Gastroesophageal sphincter (tissue), 4 donors: ENCODE data around the gene NHS. TPM values are rescaled to one million over a fixed set of nuclear protein-coding genes. Genes with fewer than 3 reads are reported as not detected.

ENCODE experiments used
- ATAC-seq: fragments of 150-250 bp; one replicate; pipeline ENCODE4 v1.9.1; 2016; ENCODE audit warnings: mild to moderate bottlenecking, moderate library complexity
- H3K27ac ChIP-seq, 4 donors: fragments of 200-600 bp; sonication (generic) in 3 of 4; 1 replicate in 3 of 4; 2 replicates in 1 of 4; pipeline ENCODE4 v1.5.1; 2016 to 2019
- H3K27me3 ChIP-seq: fragments of 200-600 bp; sonication (generic); one replicate; pipeline ENCODE4 v1.5.1; 2019
- H3K36me3 ChIP-seq, 2 donors: fragments of 200-600 bp; sonication (generic); one replicate each; pipeline ENCODE4 v1.5.1; 2019; ENCODE audit warnings: control low read depth in 1 of 2
- H3K4me1 ChIP-seq, 3 donors: fragments of 200-600 bp; sonication (generic); 1 replicate in 2 of 3; 2 replicates in 1 of 3; pipeline ENCODE4 v1.5.1; 2016 to 2019; ENCODE audit warnings: control low read depth in 2 of 3
- H3K4me3 ChIP-seq, 2 donors: fragments of 200-600 bp; sonication (generic); one replicate each; pipeline ENCODE4 v1.5.1; 2019; ENCODE audit warnings: mild to moderate bottlenecking in 1 of 2, moderate library complexity in 1 of 2
- H3K9me3 ChIP-seq, 3 donors: fragments of 200-600 bp; sonication (generic); one replicate each; pipeline ENCODE4 v1.5.1; 2017 to 2019; ENCODE audit warnings: control low read depth in 2 of 3
- EP300 ChIP-seq: sonication (generic); formaldehyde crosslinking; IDR thresholded peaks from one replicate; pipeline ENCODE4 v1.6.1; 2017; ENCODE audit warnings: antibody characterized with exemption, mild to moderate bottlenecking
- POLR2A ChIP-seq, 2 donors: fragments of 450-650 bp; IDR thresholded peaks; one replicate each; pipeline ENCODE4 v1.6.1; 2017; ENCODE audit warnings: antibody characterized with exemption in 2 of 2, mild to moderate bottlenecking in 2 of 2, moderate library complexity in 1 of 2
- POLR2AphosphoS5 ChIP-seq: sonication (generic); formaldehyde crosslinking; IDR thresholded peaks from one replicate; pipeline ENCODE4 v1.6.1; 2017; ENCODE audit warnings: antibody characterized with exemption
- WGBS, 2 donors: methylation state at CpG; one replicate each; pipeline ENCODE4 v1.1.5; 2018; ENCODE audit warnings: low coverage in 1 of 2; 5-methylcytosine and 5-hydroxymethylcytosine counted together
- total RNA-seq, 4 donors: library from RNA; depleted of rRNA; stranded (reverse); fragments of >200 nt; gene quantifications; one replicate each; pipeline ENCODE4 v1.1.0, GENCODE V29; 2016
- TF ChIP-seq, protein P1 (sequence below), 4 experiments: fragments of 200-600 bp in 2 of 4; fragments of 450-650 bp in 2 of 4; sonication (generic) in 1 of 4; IDR thresholded peaks; one replicate each; pipeline ENCODE4 v1.5.1; 2017 to 2019; ENCODE audit warnings: antibody characterized with exemption in 4 of 4, mild to moderate bottlenecking in 2 of 4, moderate library complexity in 2 of 4

Gene NHS
- total RNA-seq, 4 donors from 2014 or later, result 4.7 to 12.3 (median 6.6) TPM

DNA sequence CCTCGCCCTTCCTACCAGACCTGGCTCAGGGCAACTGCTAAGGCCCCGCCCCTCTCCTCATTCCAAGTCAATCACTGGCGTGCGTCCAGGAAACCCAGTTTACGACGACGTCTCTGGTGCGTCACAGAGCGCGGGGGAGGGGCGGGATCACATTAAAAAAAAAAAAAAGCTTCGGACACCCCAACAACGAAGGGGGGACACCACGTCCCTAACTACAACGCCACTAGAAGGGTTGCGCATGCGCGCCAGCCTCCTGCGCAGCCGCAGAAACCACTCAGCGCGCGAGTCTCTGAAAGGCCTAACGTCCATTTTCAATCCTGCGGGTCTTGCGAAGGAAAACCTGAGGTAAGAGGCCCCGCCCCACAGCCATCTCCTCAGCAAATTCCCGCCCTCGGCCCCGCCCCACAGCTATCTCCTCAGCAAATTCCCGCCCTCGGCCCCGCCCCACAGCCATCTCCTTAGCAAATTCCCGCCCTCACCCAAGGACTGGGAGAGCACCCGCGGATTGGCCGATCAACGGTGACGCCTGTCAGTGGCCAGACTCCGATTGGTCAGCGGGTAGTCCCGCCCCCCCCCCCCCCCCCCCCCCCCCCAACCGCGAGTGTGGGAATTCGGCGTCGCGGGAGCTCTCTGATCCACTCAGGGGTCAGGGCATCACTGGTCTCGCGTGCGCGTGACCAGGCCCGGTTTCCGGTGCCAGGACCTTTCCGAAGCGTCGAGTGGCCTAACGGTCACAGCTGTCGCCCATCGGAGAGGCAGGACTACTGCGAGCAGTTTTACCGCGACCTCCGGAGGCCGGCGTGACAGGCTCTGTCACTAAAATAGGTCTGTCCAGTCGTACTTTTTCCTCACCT, 362.1 kb downstream of the NHS start, which contains the start of gene SCML1:
SCML1 (plus strand) TSS at position 638 of the 854 bp plus-strand sequence. CDS start 6,694 bp downstream, outside the sequence.
- H3K4me3 ChIP-seq, result peak within 1 kb of the TSS; percentile 61
- H3K27me3 ChIP-seq, result no peaks in the 10 kb centered on the region
- H3K4me1 ChIP-seq, result peaks cover 0 to 22% (median 0%) of the 10 kb centered on the region in 3 donors
- WGBS, 2 donors, result 30% methylated on average over 16 of the region's 67 CpGs; no CpG with 5 or more reads in 1 of the 2 donors
- peaks cover 0 to 4% of the 10 kb centered on the region in 2 donors for H3K36me3 ChIP-seq
- ATAC-seq, result peak; percentile 95
- H3K9me3 ChIP-seq, result no peaks in the 10 kb centered on the region
- TF ChIP-seq POLR2A (IDR thresholded peaks at IDR 0.05) (peak; percentile 45 to 60), EP300 (no peak), POLR2AphosphoS5 (peak; percentile 85)
- TF ChIP-seq, protein P1, sequence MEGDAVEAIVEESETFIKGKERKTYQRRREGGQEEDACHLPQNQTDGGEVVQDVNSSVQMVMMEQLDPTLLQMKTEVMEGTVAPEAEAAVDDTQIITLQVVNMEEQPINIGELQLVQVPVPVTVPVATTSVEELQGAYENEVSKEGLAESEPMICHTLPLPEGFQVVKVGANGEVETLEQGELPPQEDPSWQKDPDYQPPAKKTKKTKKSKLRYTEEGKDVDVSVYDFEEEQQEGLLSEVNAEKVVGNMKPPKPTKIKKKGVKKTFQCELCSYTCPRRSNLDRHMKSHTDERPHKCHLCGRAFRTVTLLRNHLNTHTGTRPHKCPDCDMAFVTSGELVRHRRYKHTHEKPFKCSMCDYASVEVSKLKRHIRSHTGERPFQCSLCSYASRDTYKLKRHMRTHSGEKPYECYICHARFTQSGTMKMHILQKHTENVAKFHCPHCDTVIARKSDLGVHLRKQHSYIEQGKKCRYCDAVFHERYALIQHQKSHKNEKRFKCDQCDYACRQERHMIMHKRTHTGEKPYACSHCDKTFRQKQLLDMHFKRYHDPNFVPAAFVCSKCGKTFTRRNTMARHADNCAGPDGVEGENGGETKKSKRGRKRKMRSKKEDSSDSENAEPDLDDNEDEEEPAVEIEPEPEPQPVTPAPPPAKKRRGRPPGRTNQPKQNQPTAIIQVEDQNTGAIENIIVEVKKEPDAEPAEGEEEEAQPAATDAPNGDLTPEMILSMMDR (IDR thresholded peaks at IDR 0.05), result no peak
- H3K27ac ChIP-seq, result peak within 1 kb of the TSS; percentile 88 to 95 (median 93)

DNA sequence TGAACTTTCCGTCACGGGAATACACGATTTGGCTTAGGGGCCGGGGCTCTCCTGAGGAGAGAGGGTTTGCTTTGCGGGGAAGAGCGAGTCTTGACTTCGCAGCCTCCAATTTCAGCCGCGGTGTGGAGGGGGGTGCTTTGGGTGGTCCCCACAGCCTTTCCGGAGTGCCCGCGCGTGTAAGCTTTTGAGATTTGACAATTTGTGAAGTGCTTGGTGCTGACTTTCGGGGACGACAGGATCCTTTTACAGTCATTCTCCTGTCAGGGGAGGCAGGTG, 362.6 kb downstream of the NHS start:
- no peaks in the 10 kb centered on the region for H3K27me3 ChIP-seq
- H3K36me3 ChIP-seq, result no peaks in the 10 kb centered on the region
- H3K4me1 ChIP-seq, result peaks cover 0 to 22% (median 0%) of the 10 kb centered on the region in 3 donors
- WGBS, 2 donors, result 60% methylated on average over 5 of the region's 15 CpGs; no CpG with 5 or more reads in 1 of the 2 donors
- TF ChIP-seq POLR2AphosphoS5, result no peak
- TF ChIP-seq, protein P1 (IDR thresholded peaks at IDR 0.05), result no peak
- no peak for TF ChIP-seq EP300
- no peak for TF ChIP-seq POLR2A (IDR thresholded peaks at IDR 0.05)
- H3K9me3 ChIP-seq, result no peaks in the 10 kb centered on the region
- no peak for ATAC-seq
- H3K27ac ChIP-seq, result peak overlapping the region; percentile 88 to 95 (median 93)
- H3K4me3 ChIP-seq, result peak overlapping the region; percentile 61

DNA sequence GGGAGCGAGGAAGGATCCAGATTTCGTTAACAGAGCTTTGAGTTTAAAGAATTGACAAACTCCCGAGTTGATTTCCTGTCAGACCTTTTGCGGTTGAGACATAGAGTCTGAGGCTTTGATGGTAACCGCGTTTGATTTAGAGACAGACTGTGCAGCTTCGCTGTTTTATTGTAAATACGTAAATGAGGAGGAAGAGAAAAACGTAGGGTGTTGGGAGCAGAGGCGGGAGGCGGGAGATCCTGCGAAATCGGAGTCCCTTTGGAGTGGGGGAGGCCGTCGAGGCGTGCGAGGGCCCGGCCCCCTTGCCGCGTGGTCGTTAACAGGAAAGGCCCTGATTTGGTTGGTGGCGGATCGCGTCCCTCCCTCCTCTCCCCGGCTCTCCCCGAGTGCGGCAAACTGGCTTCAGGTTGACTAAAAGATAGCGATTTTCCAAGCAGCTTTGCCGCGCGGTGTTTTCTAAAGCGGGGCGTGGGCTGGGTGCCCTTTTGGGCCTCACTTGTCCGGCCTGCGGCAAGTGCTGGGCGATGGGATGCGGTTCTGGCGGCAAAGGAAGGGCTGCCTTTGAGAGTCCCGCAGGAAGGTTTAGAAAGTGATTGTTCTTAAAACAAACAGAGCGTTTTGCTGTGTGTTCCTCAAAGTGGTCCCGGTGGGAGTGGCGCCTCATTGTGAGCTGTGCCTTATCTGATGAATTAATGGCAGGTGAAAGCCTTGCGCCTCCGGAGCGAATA, 363.1 kb downstream of the NHS start:
- no peaks in the 10 kb centered on the region for H3K9me3 ChIP-seq
- peak overlapping the region; percentile 88 to 95 (median 93) for H3K27ac ChIP-seq
- TF ChIP-seq, protein P1 (IDR thresholded peaks at IDR 0.05), result no peak
- no peak for TF ChIP-seq POLR2AphosphoS5
- TF ChIP-seq POLR2A (IDR thresholded peaks at IDR 0.05), result no peak
- no peak for TF ChIP-seq EP300
- H3K4me3 ChIP-seq, result peak overlapping the region; percentile 61
- no peaks in the 10 kb centered on the region for H3K36me3 ChIP-seq
- WGBS, 2 donors, result 0 to 34% methylated on average over 7 to 15 of the region's 45 CpGs
- no peak for ATAC-seq
- peaks cover 0 to 22% (median 0%) of the 10 kb centered on the region in 3 donors for H3K4me1 ChIP-seq
- no peaks in the 10 kb centered on the region for H3K27me3 ChIP-seq

DNA sequence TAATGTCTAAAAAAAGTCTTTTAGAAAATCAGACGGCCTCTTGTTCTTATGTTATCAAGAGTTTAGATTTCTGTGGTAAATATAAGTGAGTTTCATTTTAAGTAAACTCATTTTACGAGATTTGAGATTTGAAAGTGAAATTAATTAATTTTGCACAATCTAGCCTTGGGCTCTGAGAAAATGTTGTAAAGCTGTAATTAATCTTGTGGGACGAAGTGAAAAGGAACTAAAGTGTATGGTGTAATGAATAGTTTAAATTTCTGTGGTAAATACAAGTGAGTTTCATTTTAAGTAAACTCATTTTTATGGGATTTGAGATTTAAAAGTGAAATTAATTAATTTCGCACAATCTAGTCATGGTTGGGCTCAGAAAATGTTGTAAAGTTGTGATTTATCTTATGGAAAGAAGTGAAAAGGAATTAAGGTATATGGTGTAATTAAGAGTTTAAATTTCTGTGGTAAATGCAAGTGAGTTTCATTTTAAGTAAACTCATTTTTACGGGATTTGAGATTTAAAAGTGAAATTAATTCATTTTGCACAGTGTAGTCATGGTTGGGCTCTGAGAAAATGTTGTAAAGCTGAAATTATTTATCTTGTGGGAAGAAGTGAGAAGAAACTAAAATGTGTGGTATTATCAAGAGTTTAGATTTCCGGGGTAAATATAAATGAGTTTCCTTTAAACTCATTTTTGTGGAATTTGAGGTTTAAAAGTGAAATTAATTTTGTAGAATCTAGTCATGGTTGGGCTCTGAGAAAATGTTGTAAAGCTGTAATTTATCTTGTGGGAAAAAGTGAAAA, 363.9 kb downstream of the NHS start:
- Histone ChIP-seq H3K9me3 (no peaks in the 10 kb centered on the region), H3K4me1 (peaks cover 0 to 22% (median 0%) of the 10 kb centered on the region in 3 donors), H3K27me3 (no peaks in the 10 kb centered on the region), H3K27ac (peak overlapping the region in 2 of 4 donors; percentile 88 to 92), H3K4me3 (peak overlapping the region; percentile 61), H3K36me3 (no peaks in the 10 kb centered on the region)
- TF ChIP-seq POLR2A (IDR thresholded peaks at IDR 0.05) (no peak), POLR2AphosphoS5 (no peak), EP300 (no peak)
- TF ChIP-seq, protein P1 (IDR thresholded peaks at IDR 0.05), result no peak
- WGBS, 2 donors, result 20 to 49% methylated on average over 6 of the region's 6 CpGs
- no peak for ATAC-seq
